Endothelial cell (in vitro differentiated cells): ENCODE results near the gene USP35. TPM values are rescaled to one million over a fixed set of nuclear protein-coding genes. Genes with fewer than 3 reads are reported as not detected.

Source experiments
- DNase-seq: peaks from one replicate; pipeline ENCODE4 v3.0.0; 2021; ENCODE audit warnings: low spot score
- H3K27ac Mint-ChIP-seq: one replicate; pipeline ENCODE4 v1.8.0; 2021; ENCODE audit warnings: mixed read lengths, inconsistent platforms; ENCODE audit not compliant: unreplicated experiment
- H3K27me3 Mint-ChIP-seq: one replicate; pipeline ENCODE4 v1.8.0; 2021; ENCODE audit warnings: mild to moderate bottlenecking, moderate library complexity, mixed read lengths, inconsistent platforms; ENCODE audit not compliant: unreplicated experiment
- H3K36me3 Mint-ChIP-seq: one replicate; pipeline ENCODE4 v1.8.0; 2021; ENCODE audit warnings: mild to moderate bottlenecking, low read depth, mixed read lengths, inconsistent platforms; ENCODE audit not compliant: unreplicated experiment
- H3K4me1 Mint-ChIP-seq: one replicate; pipeline ENCODE4 v1.8.0; 2021; ENCODE audit warnings: mild to moderate bottlenecking, mixed read lengths, inconsistent platforms; ENCODE audit not compliant: unreplicated experiment
- H3K4me3 Mint-ChIP-seq: one replicate; pipeline ENCODE4 v1.8.0; 2021; ENCODE audit warnings: mild to moderate bottlenecking, mixed read lengths, inconsistent platforms; ENCODE audit not compliant: unreplicated experiment
- H3K9me3 Mint-ChIP-seq: one replicate; pipeline ENCODE4 v1.8.0; 2021; ENCODE audit warnings: mixed read lengths, inconsistent platforms; ENCODE audit not compliant: unreplicated experiment
- total RNA-seq: library from RNA; stranded (reverse); fragmentation: NEBNext Ultra II Directional; extraction: Animal tissue kit (Norgen Biotek cat#: 25700); gene quantifications from one replicate; pipeline ENCODE4 v1.2.1, GENCODE V29; 2021; ENCODE audit not compliant: unreplicated experiment
- TF ChIP-seq, protein P1 (sequence below): fragments of 200-600 bp; sonication (generic); IDR thresholded peaks from one replicate; pipeline ENCODE4 v1.5.0; 2021; ENCODE audit warnings: antibody characterized with exemption; ENCODE audit not compliant: unreplicated experiment

Gene USP35
- total RNA-seq, 1 donor from 2014 or later: 26.0 TPM

- Mint-ChIP-seq H3K27ac (no peak overlapping the region), H3K4me3 (no peak overlapping the region), H3K4me1 (peaks cover 23% of the 10 kb centered on the region)
Observed at GRCh38 chr11:78259777-78260487, 71.2 kb downstream of the USP35 start.

GRCh38 chr11:78261367-78261766, 72.6 kb downstream of the USP35 start:
- TF ChIP-seq, protein P1, sequence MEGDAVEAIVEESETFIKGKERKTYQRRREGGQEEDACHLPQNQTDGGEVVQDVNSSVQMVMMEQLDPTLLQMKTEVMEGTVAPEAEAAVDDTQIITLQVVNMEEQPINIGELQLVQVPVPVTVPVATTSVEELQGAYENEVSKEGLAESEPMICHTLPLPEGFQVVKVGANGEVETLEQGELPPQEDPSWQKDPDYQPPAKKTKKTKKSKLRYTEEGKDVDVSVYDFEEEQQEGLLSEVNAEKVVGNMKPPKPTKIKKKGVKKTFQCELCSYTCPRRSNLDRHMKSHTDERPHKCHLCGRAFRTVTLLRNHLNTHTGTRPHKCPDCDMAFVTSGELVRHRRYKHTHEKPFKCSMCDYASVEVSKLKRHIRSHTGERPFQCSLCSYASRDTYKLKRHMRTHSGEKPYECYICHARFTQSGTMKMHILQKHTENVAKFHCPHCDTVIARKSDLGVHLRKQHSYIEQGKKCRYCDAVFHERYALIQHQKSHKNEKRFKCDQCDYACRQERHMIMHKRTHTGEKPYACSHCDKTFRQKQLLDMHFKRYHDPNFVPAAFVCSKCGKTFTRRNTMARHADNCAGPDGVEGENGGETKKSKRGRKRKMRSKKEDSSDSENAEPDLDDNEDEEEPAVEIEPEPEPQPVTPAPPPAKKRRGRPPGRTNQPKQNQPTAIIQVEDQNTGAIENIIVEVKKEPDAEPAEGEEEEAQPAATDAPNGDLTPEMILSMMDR: no peak
- H3K4me1 Mint-ChIP-seq: peaks cover 23% of the 10 kb centered on the region
- H3K36me3 Mint-ChIP-seq: peaks cover 3% of the 10 kb centered on the region
- peaks cover 4% of the 10 kb centered on the region for H3K27me3 Mint-ChIP-seq
- H3K27ac Mint-ChIP-seq: no peak overlapping the region
- H3K4me3 Mint-ChIP-seq: no peak overlapping the region
- DNase-seq: no peak
- no peaks in the 10 kb centered on the region for H3K9me3 Mint-ChIP-seq

More at GRCh38 chr11:78259777-78260487, 71.2 kb downstream of the USP35 start:
- TF ChIP-seq, protein P1: no peak
- no peaks in the 10 kb centered on the region for H3K9me3 Mint-ChIP-seq
- peaks cover 3% of the 10 kb centered on the region for H3K36me3 Mint-ChIP-seq
- peaks cover 2% of the 10 kb centered on the region for H3K27me3 Mint-ChIP-seq
- DNase-seq: no peak

GRCh38 chr11:78261828-78262227, 73.1 kb downstream of the USP35 start:
- no peaks in the 10 kb centered on the region for H3K9me3 Mint-ChIP-seq
- TF ChIP-seq, protein P1: no peak
- peaks cover 4% of the 10 kb centered on the region for H3K27me3 Mint-ChIP-seq
- no peak for DNase-seq
- peaks cover 20% of the 10 kb centered on the region for H3K4me1 Mint-ChIP-seq
- no peak overlapping the region for H3K4me3 Mint-ChIP-seq
- H3K36me3 Mint-ChIP-seq: peaks cover 3% of the 10 kb centered on the region
- no peak overlapping the region for H3K27ac Mint-ChIP-seq

DNA sequence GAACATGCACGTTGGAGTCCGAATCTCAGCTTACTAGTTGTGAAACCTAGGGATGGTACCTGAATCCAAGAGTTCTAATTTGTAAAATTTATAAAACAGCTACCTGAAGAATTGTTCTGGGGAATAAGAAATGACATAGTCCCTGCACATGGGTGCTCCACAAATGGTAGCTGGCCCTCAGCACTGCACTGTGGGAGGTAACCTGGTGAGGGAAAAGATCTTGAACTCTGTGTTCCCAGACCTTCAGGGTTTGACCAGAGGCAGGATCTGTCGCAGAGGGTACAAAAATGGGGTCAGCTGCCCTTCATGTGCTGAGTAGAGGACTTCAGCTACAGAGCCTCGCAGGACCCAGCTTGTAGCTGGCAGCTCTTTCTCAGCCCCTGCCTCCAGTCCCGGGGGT, 73.5 kb downstream of the USP35 start:
- Mint-ChIP-seq H3K9me3 (no peaks in the 10 kb centered on the region), H3K4me1 (peaks cover 16% of the 10 kb centered on the region), H3K27me3 (peaks cover 5% of the 10 kb centered on the region), H3K36me3 (peaks cover 3% of the 10 kb centered on the region), H3K27ac (no peak overlapping the region), H3K4me3 (no peak overlapping the region)
- TF ChIP-seq, protein P1: no peak
- DNase-seq: no peak

DNA sequence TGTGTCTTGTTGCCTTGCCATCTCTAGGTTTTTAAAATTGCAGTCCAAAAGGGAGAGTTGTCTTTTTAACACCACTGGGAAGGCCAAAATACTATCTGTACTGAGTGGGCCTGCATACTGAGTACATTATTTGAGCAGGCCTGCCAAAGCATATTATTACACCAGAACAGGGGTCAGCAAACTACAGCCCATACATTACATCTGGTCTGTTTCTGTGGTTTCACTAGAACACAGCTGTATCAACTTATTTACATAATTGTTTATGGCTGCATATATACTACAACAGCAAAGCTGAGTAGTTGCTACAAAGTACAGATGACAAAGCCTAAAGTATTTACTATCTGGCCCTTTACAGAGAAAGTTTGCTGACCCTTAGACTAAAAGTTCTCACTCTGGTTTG, 74.0 kb downstream of the USP35 start:
- Mint-ChIP-seq H3K27me3 (peaks cover 7% of the 10 kb centered on the region), H3K27ac (no peak overlapping the region), H3K36me3 (peaks cover 3% of the 10 kb centered on the region), H3K4me3 (no peak overlapping the region), H3K4me1 (peaks cover 13% of the 10 kb centered on the region), H3K9me3 (no peaks in the 10 kb centered on the region)
- TF ChIP-seq, protein P1: no peak
- no peak for DNase-seq
